Measurements from ENCODE around the gene PARP6.

The PARP6 gene

GRCh38 chr15:72269739-72270138 lies 2.6 kb downstream of the PARP6 start:
- Histone ChIP-seq H3K27me3 (replicated peaks in 2 of 5; ENCODE audit: control insufficient read depth in 4 of 5, insufficient read depth in 5 of 5, low read length in 4 of 5) (no peaks in the 10 kb centered on the region), H3K4me3 (ENCODE audit: control insufficient read depth in 1 of 7, extremely low read depth in 1 of 7, insufficient read depth in 4 of 7, low read depth in 2 of 7, low read length in 6 of 7) (no peak overlapping the region), H3K36me3 (ENCODE audit: control insufficient read depth in 4 of 4, insufficient read depth in 4 of 4, low read length in 3 of 4) (peaks cover 18 to 40% (median 29%) of the 10 kb centered on the region in 4 experiments), H3K9me3 (ENCODE audit: control extremely low read depth in 1 of 5, control insufficient read depth in 4 of 5, insufficient read depth in 2 of 5, low read depth in 1 of 5, low read length in 4 of 5) (no peaks in the 10 kb centered on the region), H3K27ac (ENCODE audit: insufficient read depth in 1 of 2, low read depth in 1 of 2, low read length in 2 of 2, poor library complexity in 1 of 2, severe bottlenecking in 2 of 2) (no peak overlapping the region), H3K4me1 (ENCODE audit: control extremely low read depth in 1 of 4, control insufficient read depth in 4 of 4, insufficient read depth in 4 of 4, low read length in 3 of 4) (peaks cover 9 to 23% (median 20%) of the 10 kb centered on the region in 4 experiments)
- CTCF ChIA-PET: interaction anchor here (1.3 to 2.1 kb wide), 2 partner anchors 15 to 69 kb away, joined by 4 read pairs; no protein-coding TSS in a partner anchor
- 100% methylated on average over 4 of the region's 4 CpGs for WGBS (ENCODE audit: insufficient coverage)
- no peak for DNase-seq
- POLR2A ChIA-PET: no interaction called here

DNA sequence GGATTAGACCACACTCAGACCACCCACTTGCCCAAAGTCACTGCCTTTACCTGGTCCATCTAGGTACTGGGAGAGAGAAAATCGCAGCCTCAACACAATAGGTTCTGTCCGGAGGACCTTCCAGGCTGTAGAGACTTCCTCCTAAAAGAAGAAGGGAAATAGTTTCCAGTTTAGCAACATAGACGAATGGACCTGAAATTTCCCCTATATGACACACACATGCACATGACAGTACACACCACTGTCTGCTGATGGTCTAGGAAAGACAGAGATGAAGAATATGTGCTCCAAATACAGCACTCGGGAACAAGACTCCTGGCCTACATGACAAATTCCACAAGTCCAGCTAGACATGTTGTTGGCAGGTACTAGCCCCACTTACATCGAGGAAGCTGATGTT lies 7.3 kb downstream of the PARP6 start:
- Histone ChIP-seq H3K27me3 (replicated peaks in 2 of 5; ENCODE audit: control insufficient read depth in 4 of 5, insufficient read depth in 5 of 5, low read length in 4 of 5) (no peaks in the 10 kb centered on the region), H3K36me3 (ENCODE audit: control insufficient read depth in 4 of 4, insufficient read depth in 4 of 4, low read length in 3 of 4) (peaks cover 42 to 83% (median 62%) of the 10 kb centered on the region in 4 experiments), H3K27ac (ENCODE audit: insufficient read depth in 1 of 2, low read depth in 1 of 2, low read length in 2 of 2, poor library complexity in 1 of 2, severe bottlenecking in 2 of 2) (no peak overlapping the region), H3K4me1 (ENCODE audit: control extremely low read depth in 1 of 4, control insufficient read depth in 4 of 4, insufficient read depth in 4 of 4, low read length in 3 of 4) (no peaks in the 10 kb centered on the region), H3K9me3 (ENCODE audit: control extremely low read depth in 1 of 5, control insufficient read depth in 4 of 5, insufficient read depth in 2 of 5, low read depth in 1 of 5, low read length in 4 of 5) (no peaks in the 10 kb centered on the region), H3K4me3 (ENCODE audit: control insufficient read depth in 1 of 7, extremely low read depth in 1 of 7, insufficient read depth in 4 of 7, low read depth in 2 of 7, low read length in 6 of 7) (no peak overlapping the region)
- POLR2A ChIA-PET: no interaction called here
- 100% methylated on average over 3 of the region's 5 CpGs for WGBS (ENCODE audit: insufficient coverage)
- CTCF ChIA-PET: interaction anchor here (0.8 to 1.0 kb wide), 2 partner anchors 8 to 13 kb away, joined by 3 read pairs; no protein-coding TSS in a partner anchor
- no peak for DNase-seq

DNA sequence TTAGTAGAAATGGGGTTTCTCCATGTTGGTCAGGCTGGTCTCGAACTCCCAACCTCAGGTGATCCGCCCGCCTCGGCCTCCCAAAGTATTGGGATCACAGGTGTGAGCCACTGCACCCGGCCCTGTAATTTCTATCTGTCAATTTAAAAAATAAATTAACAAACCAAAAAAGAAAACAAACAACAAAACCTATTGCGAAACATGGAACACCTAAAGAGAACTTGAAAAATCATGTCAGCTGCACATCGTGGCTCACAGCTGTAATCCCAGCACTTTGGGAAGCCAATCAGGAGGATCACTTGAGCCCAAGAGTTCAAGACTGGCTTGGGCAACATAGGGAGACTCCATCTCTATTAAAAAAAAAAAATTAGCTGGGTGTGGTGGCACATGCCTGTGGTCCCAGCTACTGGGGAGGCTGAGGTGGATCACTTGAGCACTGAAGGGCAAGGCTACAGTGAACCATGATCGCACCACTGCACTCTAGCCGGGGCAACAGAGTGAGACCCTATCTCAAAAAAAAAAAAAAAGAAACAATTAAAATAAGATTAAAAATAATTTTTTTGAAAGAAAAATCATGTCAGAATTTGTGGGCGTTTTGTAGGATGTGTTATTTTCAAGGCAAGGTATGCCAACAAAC lies 19.6 kb downstream of the PARP6 start:
- ChIA-PET CTCF (no interaction called here), POLR2A (no interaction called here)
- WGBS (ENCODE audit: insufficient coverage): 93% methylated on average over 3 of the region's 10 CpGs
- Histone ChIP-seq H3K27ac (ENCODE audit: insufficient read depth in 1 of 2, low read depth in 1 of 2, low read length in 2 of 2, poor library complexity in 1 of 2, severe bottlenecking in 2 of 2) (no peak overlapping the region), H3K36me3 (ENCODE audit: control insufficient read depth in 4 of 4, insufficient read depth in 4 of 4, low read length in 3 of 4) (peaks cover 31 to 85% (median 61%) of the 10 kb centered on the region in 4 experiments), H3K4me1 (ENCODE audit: control extremely low read depth in 1 of 4, control insufficient read depth in 4 of 4, insufficient read depth in 4 of 4, low read length in 3 of 4) (peaks cover 0 to 5% (median 0%) of the 10 kb centered on the region in 4 experiments), H3K9me3 (ENCODE audit: control extremely low read depth in 1 of 5, control insufficient read depth in 4 of 5, insufficient read depth in 2 of 5, low read depth in 1 of 5, low read length in 4 of 5) (no peaks in the 10 kb centered on the region), H3K4me3 (ENCODE audit: control insufficient read depth in 1 of 7, extremely low read depth in 1 of 7, insufficient read depth in 4 of 7, low read depth in 2 of 7, low read length in 6 of 7) (no peak overlapping the region), H3K27me3 (replicated peaks in 2 of 5; ENCODE audit: control insufficient read depth in 4 of 5, insufficient read depth in 5 of 5, low read length in 4 of 5) (no peaks in the 10 kb centered on the region)
- DNase-seq: no peak

DNA sequence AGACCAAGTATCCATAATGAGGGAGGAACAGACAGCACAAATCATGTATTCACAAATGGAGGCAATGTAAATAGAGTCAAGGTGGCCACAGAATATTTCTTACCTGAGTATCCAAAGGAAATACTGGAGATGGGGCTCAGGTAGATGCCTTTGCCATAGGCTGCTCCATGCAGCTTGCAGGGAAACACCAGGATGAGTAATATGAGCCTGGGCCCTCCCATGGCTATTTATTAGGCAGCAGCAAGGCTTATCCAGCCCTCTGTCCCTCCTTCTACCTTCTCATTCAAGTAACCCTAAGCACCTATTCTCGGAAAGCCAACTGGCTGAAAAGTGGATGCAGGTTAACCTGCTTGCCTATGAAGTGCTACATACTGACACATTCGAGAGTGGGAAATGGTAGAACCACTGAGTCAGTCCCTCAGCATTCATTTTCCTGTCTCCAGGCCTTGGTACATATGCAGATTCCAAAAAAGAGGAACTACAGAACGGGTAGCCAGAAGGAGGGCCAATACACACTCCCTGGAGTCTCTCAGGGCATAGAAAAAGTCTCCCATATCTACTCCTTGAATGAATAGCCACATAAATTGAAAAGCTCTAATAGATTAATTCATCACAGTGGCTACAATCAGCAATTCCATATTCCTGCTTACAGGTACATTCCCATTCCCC lies 23.1 kb downstream of the PARP6 start:
- WGBS (ENCODE audit: insufficient coverage): 83% methylated on average over 2 of the region's 3 CpGs
- Histone ChIP-seq H3K27ac (ENCODE audit: insufficient read depth in 1 of 2, low read depth in 1 of 2, low read length in 2 of 2, poor library complexity in 1 of 2, severe bottlenecking in 2 of 2) (no peak overlapping the region), H3K36me3 (ENCODE audit: control insufficient read depth in 4 of 4, insufficient read depth in 4 of 4, low read length in 3 of 4) (peaks cover 23 to 69% (median 48%) of the 10 kb centered on the region in 4 experiments), H3K4me1 (ENCODE audit: control extremely low read depth in 1 of 4, control insufficient read depth in 4 of 4, insufficient read depth in 4 of 4, low read length in 3 of 4) (peaks cover 0 to 5% (median 0%) of the 10 kb centered on the region in 4 experiments), H3K27me3 (replicated peaks in 2 of 5; ENCODE audit: control insufficient read depth in 4 of 5, insufficient read depth in 5 of 5, low read length in 4 of 5) (no peaks in the 10 kb centered on the region), H3K4me3 (ENCODE audit: control insufficient read depth in 1 of 7, extremely low read depth in 1 of 7, insufficient read depth in 4 of 7, low read depth in 2 of 7, low read length in 6 of 7) (no peak overlapping the region), H3K9me3 (ENCODE audit: control extremely low read depth in 1 of 5, control insufficient read depth in 4 of 5, insufficient read depth in 2 of 5, low read depth in 1 of 5, low read length in 4 of 5) (no peaks in the 10 kb centered on the region)
- CTCF ChIA-PET: no interaction called here
- DNase-seq: no peak
- POLR2A ChIA-PET: no interaction called here

GRCh38 chr15:72248514-72248913 lies 23.8 kb downstream of the PARP6 start:
- WGBS (ENCODE audit: insufficient coverage): 100% methylated on average over 1 of the region's 1 CpG
- H3K4me1 ChIP-seq (ENCODE audit: control extremely low read depth in 1 of 4, control insufficient read depth in 4 of 4, insufficient read depth in 4 of 4, low read length in 3 of 4): peaks cover 0 to 5% (median 0%) of the 10 kb centered on the region in 4 experiments
- POLR2A ChIA-PET: interaction anchor here (0.6 kb wide), 1 partner anchor 1431 kb away, joined by 3 read pairs; no protein-coding TSS in a partner anchor
- H3K9me3 ChIP-seq (ENCODE audit: control extremely low read depth in 1 of 5, control insufficient read depth in 4 of 5, insufficient read depth in 2 of 5, low read depth in 1 of 5, low read length in 4 of 5): no peaks in the 10 kb centered on the region
- no peak for DNase-seq
- no peaks in the 10 kb centered on the region for H3K27me3 ChIP-seq (replicated peaks in 2 of 5; ENCODE audit: control insufficient read depth in 4 of 5, insufficient read depth in 5 of 5, low read length in 4 of 5)
- H3K27ac ChIP-seq (ENCODE audit: insufficient read depth in 1 of 2, low read depth in 1 of 2, low read length in 2 of 2, poor library complexity in 1 of 2, severe bottlenecking in 2 of 2): no peak overlapping the region
- peaks cover 24 to 69% (median 46%) of the 10 kb centered on the region in 4 experiments for H3K36me3 ChIP-seq (ENCODE audit: control insufficient read depth in 4 of 4, insufficient read depth in 4 of 4, low read length in 3 of 4)
- H3K4me3 ChIP-seq (ENCODE audit: control insufficient read depth in 1 of 7, extremely low read depth in 1 of 7, insufficient read depth in 4 of 7, low read depth in 2 of 7, low read length in 6 of 7): no peak overlapping the region
- CTCF ChIA-PET: no interaction called here

DNA sequence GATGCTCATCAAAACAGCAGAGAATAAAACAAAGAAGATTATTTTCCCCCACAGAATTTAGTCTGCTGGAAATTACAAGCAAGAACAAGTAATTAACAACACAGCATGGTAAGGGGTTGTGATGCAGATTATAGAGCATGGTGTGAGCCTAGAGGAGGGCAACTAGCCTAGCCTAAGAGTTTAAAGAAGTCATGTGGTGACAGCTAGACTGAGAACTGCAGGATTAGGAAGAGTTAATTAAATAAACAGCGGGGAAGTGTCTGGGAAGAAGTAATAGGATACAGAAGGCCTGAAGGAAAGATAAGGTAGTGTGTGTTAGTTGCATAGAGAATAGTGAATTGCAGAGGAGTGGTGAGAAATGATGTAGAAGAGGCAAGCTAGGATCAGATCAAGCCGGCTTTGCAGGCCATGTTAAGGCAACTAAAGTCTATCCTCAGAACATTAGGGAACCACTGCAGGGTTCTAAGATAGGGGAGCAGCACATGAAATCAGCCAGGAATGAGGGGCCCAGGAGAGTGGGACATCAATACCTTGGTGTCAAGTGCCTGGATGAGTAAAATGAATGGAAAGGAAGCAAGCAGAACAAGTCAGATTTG lies 29.5 kb downstream of the PARP6 start:
- no peaks in the 10 kb centered on the region for H3K27me3 ChIP-seq (replicated peaks in 2 of 5; ENCODE audit: control insufficient read depth in 4 of 5, insufficient read depth in 5 of 5, low read length in 4 of 5)
- 100% methylated on average over 2 of the region's 2 CpGs for WGBS (ENCODE audit: insufficient coverage)
- peaks cover 0 to 11% (median 3%) of the 10 kb centered on the region in 4 experiments for H3K4me1 ChIP-seq (ENCODE audit: control extremely low read depth in 1 of 4, control insufficient read depth in 4 of 4, insufficient read depth in 4 of 4, low read length in 3 of 4)
- peak overlapping the region in 1 of 2 experiments; percentile 17 for H3K27ac ChIP-seq (ENCODE audit: insufficient read depth in 1 of 2, low read depth in 1 of 2, low read length in 2 of 2, poor library complexity in 1 of 2, severe bottlenecking in 2 of 2)
- no peak for DNase-seq
- H3K4me3 ChIP-seq (ENCODE audit: control insufficient read depth in 1 of 7, extremely low read depth in 1 of 7, insufficient read depth in 4 of 7, low read depth in 2 of 7, low read length in 6 of 7): no peak overlapping the region
- ChIA-PET CTCF (interaction anchor here (1.9 kb wide), 1 partner anchor 45 kb away, joined by 4 read pairs; no protein-coding TSS in a partner anchor), POLR2A (no interaction called here)
- no peaks in the 10 kb centered on the region for H3K9me3 ChIP-seq (ENCODE audit: control extremely low read depth in 1 of 5, control insufficient read depth in 4 of 5, insufficient read depth in 2 of 5, low read depth in 1 of 5, low read length in 4 of 5)
- H3K36me3 ChIP-seq (ENCODE audit: control insufficient read depth in 4 of 4, insufficient read depth in 4 of 4, low read length in 3 of 4): peaks cover 7 to 56% (median 48%) of the 10 kb centered on the region in 4 experiments

DNA sequence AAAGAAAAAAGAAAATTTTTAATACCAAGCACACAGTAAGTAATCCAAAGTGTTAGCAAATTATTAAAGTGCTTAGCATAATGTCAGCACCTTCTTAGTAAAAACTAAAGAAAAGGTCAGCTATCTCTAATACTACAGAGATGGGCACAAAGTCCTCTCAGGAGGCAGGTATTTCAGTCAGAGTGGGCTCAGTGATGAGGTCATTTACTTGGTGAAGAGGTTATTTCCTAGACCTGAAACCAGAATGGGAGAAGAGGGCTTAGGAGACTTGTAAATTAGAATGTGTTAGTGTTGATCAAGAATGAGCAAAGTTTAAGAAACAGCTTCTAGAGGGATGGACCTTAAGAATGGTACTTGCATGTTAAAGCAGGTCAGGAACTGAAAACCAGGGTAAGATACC lies 32.7 kb downstream of the PARP6 start:
- Histone ChIP-seq H3K27me3 (replicated peaks in 2 of 5; ENCODE audit: control insufficient read depth in 4 of 5, insufficient read depth in 5 of 5, low read length in 4 of 5) (no peaks in the 10 kb centered on the region), H3K36me3 (ENCODE audit: control insufficient read depth in 4 of 4, insufficient read depth in 4 of 4, low read length in 3 of 4) (peaks cover 7 to 48% (median 42%) of the 10 kb centered on the region in 4 experiments), H3K4me1 (ENCODE audit: control extremely low read depth in 1 of 4, control insufficient read depth in 4 of 4, insufficient read depth in 4 of 4, low read length in 3 of 4) (peaks cover 5 to 30% (median 19%) of the 10 kb centered on the region in 4 experiments), H3K27ac (ENCODE audit: insufficient read depth in 1 of 2, low read depth in 1 of 2, low read length in 2 of 2, poor library complexity in 1 of 2, severe bottlenecking in 2 of 2) (no peak overlapping the region), H3K4me3 (ENCODE audit: control insufficient read depth in 1 of 7, extremely low read depth in 1 of 7, insufficient read depth in 4 of 7, low read depth in 2 of 7, low read length in 6 of 7) (no peak overlapping the region), H3K9me3 (ENCODE audit: control extremely low read depth in 1 of 5, control insufficient read depth in 4 of 5, insufficient read depth in 2 of 5, low read depth in 1 of 5, low read length in 4 of 5) (no peaks in the 10 kb centered on the region)
- ChIA-PET CTCF (interaction anchor here (1.1 to 2.3 kb wide), 3 partner anchors 13 to 41 kb away, joined by 3 to 7 read pairs (median 7); no protein-coding TSS in a partner anchor), POLR2A (no interaction called here)
- no peak for DNase-seq

All from common myeloid progenitor, CD34-positive (primary cell).